IMR-90 (cell line): ENCODE measurements around the gene SH3RF3.

ENCODE experiments used
- CEBPB ChIP-seq: IDR thresholded peaks from 2 replicates; pipeline ENCODE4 v1.6.1; 2012; ENCODE audit warnings: low read depth, low read length, improper control_type of control experiment
- CHD1 ChIP-seq: IDR thresholded peaks from 2 replicates; pipeline ENCODE4 v1.6.1; 2012; ENCODE audit warnings: low read depth, low read length, improper control_type of control experiment
- FOS ChIP-seq: fragments of 150-350 bp; IDR thresholded peaks from 2 replicates; pipeline ENCODE4 v1.6.1; 2016; ENCODE audit warnings: low read depth, low read length
- MAFK ChIP-seq: IDR thresholded peaks from 2 replicates; pipeline ENCODE4 v1.6.1; 2012; ENCODE audit warnings: low read depth, low read length, improper control_type of control experiment
- MAZ ChIP-seq: IDR thresholded peaks from 2 replicates; pipeline ENCODE4 v1.6.1; 2012; ENCODE audit warnings: low read depth, mild to moderate bottlenecking, low read length, improper control_type of control experiment, moderate library complexity, borderline replicate concordance
- MXI1 ChIP-seq: IDR thresholded peaks from 2 replicates; pipeline ENCODE4 v1.6.1; 2012; ENCODE audit warnings: low read depth, mild to moderate bottlenecking, low read length, moderate library complexity, borderline replicate concordance
- POLR2A ChIP-seq: IDR thresholded peaks from 2 replicates; pipeline ENCODE4 v1.6.1; 2012; ENCODE audit warnings: mild to moderate bottlenecking, low read depth, low read length
- RAD21 ChIP-seq: IDR thresholded peaks from 2 replicates; pipeline ENCODE4 v1.6.1; 2012; ENCODE audit warnings: low read length, improper control_type of control experiment
- SMC3 ChIP-seq: fragments of 150-350 bp; IDR thresholded peaks from 2 replicates; pipeline ENCODE4 v1.6.1; 2016; ENCODE audit warnings: low read depth, mild to moderate bottlenecking, antibody characterized with exemption, low read length, moderate library complexity
- TF ChIP-seq, protein P1 (sequence below): conservative IDR thresholded peaks from 2 replicates; pipeline ENCODE4 v1.5.1; 2012; ENCODE audit warnings: mild to moderate bottlenecking, low read depth, low read length, improper control_type of control experiment
- TF ChIP-seq, protein P2 (sequence below): fragments of 150-350 bp; IDR thresholded peaks from 2 replicates; pipeline ENCODE4 v1.6.1; 2016; ENCODE audit warnings: low read depth, mild to moderate bottlenecking, low read length, moderate library complexity, borderline replicate concordance

DNA sequence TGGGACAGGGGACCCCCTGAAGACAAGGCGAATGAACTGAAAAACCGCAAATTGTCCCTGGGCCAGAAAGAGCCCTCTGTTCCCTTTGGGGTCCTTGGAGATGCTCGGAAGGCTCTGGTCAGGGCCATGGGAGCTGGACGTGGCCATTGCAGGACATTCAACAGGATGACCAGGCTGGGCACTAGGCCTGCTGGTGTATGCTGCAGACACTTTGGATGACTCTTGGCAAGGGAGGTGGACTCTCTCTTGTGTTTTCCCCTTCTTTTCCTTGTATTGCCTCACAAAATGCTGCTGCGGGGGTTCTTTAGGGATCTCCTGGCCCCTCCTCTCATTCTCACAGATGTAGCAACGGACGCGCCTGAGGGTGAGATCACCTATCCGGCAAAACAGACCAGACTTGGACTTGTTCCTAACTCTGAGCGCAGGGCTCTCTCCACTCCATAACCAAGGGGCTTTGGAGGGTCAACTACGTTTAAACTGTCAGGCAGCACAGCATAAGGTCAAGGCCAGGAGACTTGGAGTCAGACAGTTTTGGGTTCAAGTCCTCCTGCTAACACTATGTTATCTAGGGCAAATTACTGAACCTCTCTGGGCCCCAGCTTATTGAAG is 41.8 kb upstream of the SH3RF3 start:
- TF ChIP-seq POLR2A (no peak), MAFK (no peak), CHD1 (no peak), SMC3 (no peak), FOS (no peak), MXI1 (no peak), CEBPB (no peak), MAZ (no peak), RAD21 (no peak)
- TF ChIP-seq, protein P1, sequence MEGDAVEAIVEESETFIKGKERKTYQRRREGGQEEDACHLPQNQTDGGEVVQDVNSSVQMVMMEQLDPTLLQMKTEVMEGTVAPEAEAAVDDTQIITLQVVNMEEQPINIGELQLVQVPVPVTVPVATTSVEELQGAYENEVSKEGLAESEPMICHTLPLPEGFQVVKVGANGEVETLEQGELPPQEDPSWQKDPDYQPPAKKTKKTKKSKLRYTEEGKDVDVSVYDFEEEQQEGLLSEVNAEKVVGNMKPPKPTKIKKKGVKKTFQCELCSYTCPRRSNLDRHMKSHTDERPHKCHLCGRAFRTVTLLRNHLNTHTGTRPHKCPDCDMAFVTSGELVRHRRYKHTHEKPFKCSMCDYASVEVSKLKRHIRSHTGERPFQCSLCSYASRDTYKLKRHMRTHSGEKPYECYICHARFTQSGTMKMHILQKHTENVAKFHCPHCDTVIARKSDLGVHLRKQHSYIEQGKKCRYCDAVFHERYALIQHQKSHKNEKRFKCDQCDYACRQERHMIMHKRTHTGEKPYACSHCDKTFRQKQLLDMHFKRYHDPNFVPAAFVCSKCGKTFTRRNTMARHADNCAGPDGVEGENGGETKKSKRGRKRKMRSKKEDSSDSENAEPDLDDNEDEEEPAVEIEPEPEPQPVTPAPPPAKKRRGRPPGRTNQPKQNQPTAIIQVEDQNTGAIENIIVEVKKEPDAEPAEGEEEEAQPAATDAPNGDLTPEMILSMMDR: no peak
- TF ChIP-seq, protein P2, sequence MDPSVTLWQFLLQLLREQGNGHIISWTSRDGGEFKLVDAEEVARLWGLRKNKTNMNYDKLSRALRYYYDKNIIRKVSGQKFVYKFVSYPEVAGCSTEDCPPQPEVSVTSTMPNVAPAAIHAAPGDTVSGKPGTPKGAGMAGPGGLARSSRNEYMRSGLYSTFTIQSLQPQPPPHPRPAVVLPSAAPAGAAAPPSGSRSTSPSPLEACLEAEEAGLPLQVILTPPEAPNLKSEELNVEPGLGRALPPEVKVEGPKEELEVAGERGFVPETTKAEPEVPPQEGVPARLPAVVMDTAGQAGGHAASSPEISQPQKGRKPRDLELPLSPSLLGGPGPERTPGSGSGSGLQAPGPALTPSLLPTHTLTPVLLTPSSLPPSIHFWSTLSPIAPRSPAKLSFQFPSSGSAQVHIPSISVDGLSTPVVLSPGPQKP: no peak
